HCT116 (cell line): ENCODE results near the gene PADI4. TPM values are rescaled to one million over a fixed set of nuclear protein-coding genes. Genes with fewer than 3 reads are reported as not detected.

Experiments used
- ATAC-seq: fragments of 200-7000 bp; cut with Tn5 transposase; 2 replicates; pipeline ENCODE4 v1.9.1; 2020; ENCODE audit warnings: mild to moderate bottlenecking, moderate library complexity
- BruUV-seq: library from RNA; stranded (reverse); fragments of 400-500 nt; replicated peaks from 2 replicates; lab custom pipeline; 2021; lab: Mats Ljungman, UMichigan
- CTCF ChIA-PET: fragments of 300-600 bp; sonication (Branson Sonifier 250); formaldehyde crosslinking; loops from one replicate; lab custom pipeline; 2021; ENCODE audit warnings: antibody characterized with exemption; lab: Charles Lee
- POLR2A ChIA-PET: fragments of 300-600, 350-600 bp; sonication (Branson Sonifier 250); formaldehyde crosslinking; loops from one replicate; lab custom pipeline; 2021; ENCODE audit warnings: antibody characterized with exemption; lab: Charles Lee
- RAD21 ChIA-PET, 2 experiments: fragments of 300-600 bp; sonication (Branson Sonifier 250); formaldehyde crosslinking; loops; one replicate each; lab custom pipeline; 2023; ENCODE audit warnings: low total read pairs in 2 of 2; ENCODE audit not compliant: uncharacterized antibody in 2 of 2, unreplicated experiment in 2 of 2, low non-redundant PET in 1 of 2; lab: Charles Lee
- DNase-seq: peaks from one replicate; pipeline ENCODE4 v3.0.0-alpha.2; 2010; ENCODE audit warnings: low read depth, low spot score
- H2AFZ ChIP-seq: fragments of 200-600 bp; shearing (Covaris generic), sonication (generic); 2 replicates; pipeline ENCODE4 v1.6.1; 2017; ENCODE audit warnings: low read depth, mixed run types, mixed read lengths, antibody characterized with exemption, low read length; ENCODE audit not compliant: poor library complexity, severe bottlenecking
- H3K27ac ChIP-seq: 2 replicates; pipeline ENCODE4 v1.5.1; 2012; ENCODE audit warnings: low read depth, low read length
- H3K27me3 ChIP-seq: fragments of 200-600 bp; sonication (generic); 2 replicates; pipeline ENCODE4 v1.6.1; 2016; ENCODE audit warnings: mixed run types, low read length, mixed read lengths; ENCODE audit not compliant: insufficient read depth
- H3K36me3 ChIP-seq, 2 experiments: fragments of 200-500 bp in 1 of 2; fragments of 200-600 bp in 1 of 2; sonication (Bioruptor generic) in 1 of 2; sonication (generic) in 1 of 2; 2 replicates each; pipeline versions ENCODE4 v1.5.1 to v1.6.1; 2014 to 2016; ENCODE audit warnings: low read length in 2 of 2, inconsistent platforms in 1 of 2, mixed read lengths in 1 of 2, mixed run types in 1 of 2; ENCODE audit not compliant: insufficient read depth in 2 of 2, control insufficient read depth in 1 of 2
- H3K4me1 ChIP-seq, 2 experiments: fragments of 200-600 bp in 1 of 2; sonication (generic) in 1 of 2; 2 replicates each; pipeline versions ENCODE4 v1.5.1 to v1.6.1; 2012 to 2017; ENCODE audit warnings: low read length in 2 of 2, inconsistent platforms in 1 of 2, mild to moderate bottlenecking in 1 of 2, mixed read lengths in 1 of 2, mixed run types in 1 of 2, moderate library complexity in 1 of 2; ENCODE audit not compliant: insufficient read depth in 2 of 2, control insufficient read depth in 1 of 2
- H3K4me2 ChIP-seq: fragments of 200-600 bp; sonication (generic); 2 replicates; pipeline ENCODE4 v1.6.1; 2017; ENCODE audit warnings: mixed run types, low read length, mixed read lengths
- H3K4me3 ChIP-seq, 2 experiments: fragments of 200-600 bp in 1 of 2; sonication (generic) in 1 of 2; replicated peaks in 1 of 2; 2 replicates each; pipeline ENCODE4 v1.5.1; 2011 to 2016; ENCODE audit warnings: low read length in 2 of 2, control low read depth in 1 of 2, low read depth in 1 of 2, mild to moderate bottlenecking in 1 of 2, mixed read lengths in 1 of 2, mixed run types in 1 of 2
- H3K79me2 ChIP-seq: fragments of 200-600 bp; sonication (generic); 2 replicates; pipeline ENCODE4 v1.6.1; 2017; ENCODE audit warnings: mild to moderate bottlenecking, mixed run types, low read length, moderate library complexity, mixed read lengths; ENCODE audit not compliant: insufficient read depth
- H3K9ac ChIP-seq: fragments of 200-600 bp; sonication (generic); 2 replicates; pipeline ENCODE4 v1.6.1; 2016; ENCODE audit warnings: low read length, mixed read lengths
- H3K9me2 ChIP-seq: fragments of 200-600 bp; sonication (generic), shearing (Covaris generic); 2 replicates; pipeline ENCODE4 v1.6.1; 2017; ENCODE audit warnings: mixed run types, mild to moderate bottlenecking, moderate library complexity; ENCODE audit not compliant: insufficient read depth
- H3K9me3 ChIP-seq, 2 experiments: fragments of 200-500 bp in 1 of 2; fragments of 200-600 bp in 1 of 2; sonication (Bioruptor generic) in 1 of 2; sonication (generic) in 1 of 2; 2 replicates each; pipeline ENCODE4 v1.6.1; 2014 to 2017; ENCODE audit warnings: low read length in 2 of 2, mixed read lengths in 2 of 2, inconsistent platforms in 1 of 2, low read depth in 1 of 2, mild to moderate bottlenecking in 1 of 2, mixed run types in 1 of 2, moderate library complexity in 1 of 2; ENCODE audit not compliant: control insufficient read depth in 1 of 2, insufficient read depth in 1 of 2
- H4K20me1 ChIP-seq: fragments of 200-600 bp; sonication (generic), shearing (Covaris generic); 2 replicates; pipeline ENCODE4 v1.6.1; 2017; ENCODE audit warnings: mixed run types, mild to moderate bottlenecking, moderate library complexity; ENCODE audit not compliant: insufficient read depth
- ATF3 ChIP-seq: IDR thresholded peaks from 2 replicates; pipeline ENCODE4 v1.6.1; 2012
- CBX3 ChIP-seq: IDR thresholded peaks from 2 replicates; pipeline ENCODE4 v1.6.1; 2012; ENCODE audit warnings: low read depth
- CTCF ChIP-seq, 3 experiments: fragments of 200-600 bp in 1 of 3; sonication (generic) in 1 of 3; IDR thresholded peaks in 2 of 3; conservative IDR thresholded peaks in 1 of 3; 2 replicates each; pipeline ENCODE4 v1.5.1; 2012 to 2017; ENCODE audit warnings: low read depth in 2 of 3, low read length in 2 of 3, antibody characterized with exemption in 1 of 3, borderline replicate concordance in 1 of 3, control low read depth in 1 of 3, mild to moderate bottlenecking in 1 of 3, mixed read lengths in 1 of 3, mixed run types in 1 of 3, moderate library complexity in 1 of 3; ENCODE audit not compliant: insufficient read depth in 1 of 3
- EGR1 ChIP-seq: IDR thresholded peaks from 2 replicates; pipeline ENCODE4 v1.6.1; 2012; ENCODE audit warnings: low read depth
- EZH2 ChIP-seq: fragments of 200-600 bp; sonication (generic); IDR thresholded peaks from 2 replicates; pipeline ENCODE4 v1.6.1; 2017; ENCODE audit warnings: antibody characterized with exemption, mixed run types
- EZH2phosphoT487 ChIP-seq: fragments of 200-600 bp; IDR thresholded peaks from 2 replicates; pipeline ENCODE4 v1.6.1; 2018; ENCODE audit warnings: antibody characterized with exemption, borderline replicate concordance
- FOSL1 ChIP-seq: IDR thresholded peaks from 2 replicates; pipeline ENCODE4 v1.6.1; 2012; ENCODE audit warnings: low read depth
- JUND ChIP-seq: IDR thresholded peaks from 2 replicates; pipeline ENCODE4 v1.6.1; 2012
- POLR2AphosphoS5 ChIP-seq: IDR thresholded peaks from 2 replicates; pipeline ENCODE4 v1.6.1; 2011; ENCODE audit warnings: mild to moderate bottlenecking, low read depth, low read length, moderate library complexity
- RAD21 ChIP-seq: IDR thresholded peaks from 2 replicates; pipeline ENCODE4 v1.6.1; 2012; ENCODE audit warnings: low read depth, mild to moderate bottlenecking
- REST ChIP-seq: IDR thresholded peaks from 2 replicates; pipeline ENCODE4 v1.6.1; 2012; ENCODE audit warnings: low read depth
- SIN3A ChIP-seq: IDR thresholded peaks from 2 replicates; pipeline ENCODE4 v1.6.1; 2012; ENCODE audit warnings: low read depth
- SP1 ChIP-seq: IDR thresholded peaks from 2 replicates; pipeline ENCODE4 v1.6.1; 2012; ENCODE audit warnings: low read depth
- TCF7L2 ChIP-seq: IDR thresholded peaks from 2 replicates; pipeline ENCODE4 v1.7.0; 2011; ENCODE audit warnings: borderline replicate concordance, inconsistent platforms; ENCODE audit not compliant: insufficient read depth, insufficient read length; ENCODE audit errors: extremely low read depth
- YY1 ChIP-seq: IDR thresholded peaks from 2 replicates; pipeline ENCODE4 v1.6.1; 2011; ENCODE audit warnings: low read length, low read depth, moderate library complexity, mild to moderate bottlenecking; ENCODE audit not compliant: insufficient replicate concordance; ENCODE audit errors: extremely low read depth
- ZFX ChIP-seq: fragments of 450-650 bp; IDR thresholded peaks from 2 replicates; pipeline ENCODE4 v1.6.1; 2017
- ZNF274 ChIP-seq: fragments of 200-500 bp; sonication (Bioruptor generic); IDR thresholded peaks from 2 replicates; pipeline ENCODE4 v1.6.1; 2014; ENCODE audit warnings: mild to moderate bottlenecking, low read depth, low read length, inconsistent platforms
- intact Hi-C: fragments of 100-400 bp; cut with micrococcal nuclease; formaldehyde crosslinking; loops from 2 replicates; pipeline ENCODE4 v1.10.0; 2022
- total RNA-seq: library from RNA; stranded (reverse); gene quantifications from one replicate; pipeline ENCODE4 v1.2.1, GENCODE V29; 2021; ENCODE audit not compliant: unreplicated experiment
- TF ChIP-seq, protein P1 (sequence below): IDR thresholded peaks from 2 replicates; pipeline ENCODE4 v1.6.1; 2011; ENCODE audit warnings: mild to moderate bottlenecking, low read length, moderate library complexity; ENCODE audit not compliant: insufficient replicate concordance; ENCODE audit errors: extremely low read depth
- TF ChIP-seq, protein P2 (sequence below): IDR thresholded peaks from 2 replicates; pipeline ENCODE4 v1.6.1; 2012

Gene PADI4
- total RNA-seq, 1 experiment from 2014 or later: 0.44 TPM

GRCh38 chr1:17360272-17360956 is 52.4 kb downstream of the PADI4 start:
- Histone ChIP-seq H2AFZ (no peak overlapping the region), H3K9me3 (peaks cover 0 to 5% of the 10 kb centered on the region in 2 experiments; a peak in 1 of 4 replicates), H3K4me3 (no peak overlapping the region), H3K4me1 (no peaks in the 10 kb centered on the region), H3K27me3 (no peaks in the 10 kb centered on the region), H3K36me3 (no peaks in the 10 kb centered on the region), H4K20me1 (no peaks in the 10 kb centered on the region), H3K4me2 (no peak overlapping the region), H3K79me2 (no peaks in the 10 kb centered on the region), H3K9ac (no peak overlapping the region), H3K9me2 (no peaks in the 10 kb centered on the region), H3K27ac (no peak overlapping the region)
- intact Hi-C loops: no loop called here
- CTCF ChIA-PET: no interaction called here
- no peak for TF ChIP-seq EGR1
- no peak for TF ChIP-seq YY1
- no peak for TF ChIP-seq CBX3
- no peak for TF ChIP-seq REST
- no peak for TF ChIP-seq POLR2AphosphoS5
- TF ChIP-seq ZFX: no peak
- TF ChIP-seq JUND: no peak
- no peak for TF ChIP-seq EZH2
- TF ChIP-seq, protein P1, sequence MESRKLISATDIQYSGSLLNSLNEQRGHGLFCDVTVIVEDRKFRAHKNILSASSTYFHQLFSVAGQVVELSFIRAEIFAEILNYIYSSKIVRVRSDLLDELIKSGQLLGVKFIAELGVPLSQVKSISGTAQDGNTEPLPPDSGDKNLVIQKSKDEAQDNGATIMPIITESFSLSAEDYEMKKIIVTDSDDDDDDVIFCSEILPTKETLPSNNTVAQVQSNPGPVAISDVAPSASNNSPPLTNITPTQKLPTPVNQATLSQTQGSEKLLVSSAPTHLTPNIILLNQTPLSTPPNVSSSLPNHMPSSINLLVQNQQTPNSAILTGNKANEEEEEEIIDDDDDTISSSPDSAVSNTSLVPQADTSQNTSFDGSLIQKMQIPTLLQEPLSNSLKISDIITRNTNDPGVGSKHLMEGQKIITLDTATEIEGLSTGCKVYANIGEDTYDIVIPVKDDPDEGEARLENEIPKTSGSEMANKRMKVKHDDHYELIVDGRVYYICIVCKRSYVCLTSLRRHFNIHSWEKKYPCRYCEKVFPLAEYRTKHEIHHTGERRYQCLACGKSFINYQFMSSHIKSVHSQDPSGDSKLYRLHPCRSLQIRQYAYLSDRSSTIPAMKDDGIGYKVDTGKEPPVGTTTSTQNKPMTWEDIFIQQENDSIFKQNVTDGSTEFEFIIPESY: no peak
- TF ChIP-seq SP1: no peak
- no peak for TF ChIP-seq EZH2phosphoT487
- TF ChIP-seq ATF3: no peak
- no peak for TF ChIP-seq ZNF274
- TF ChIP-seq CTCF (IDR thresholded peaks at IDR 0.05 in 2 of 3, conservative IDR thresholded peaks at IDR 0.05 in 1 of 3; ENCODE audit: borderline replicate concordance in 1 of 3, insufficient read depth in 1 of 3, low read depth in 2 of 3, low read length in 2 of 3): no peak
- no peak for TF ChIP-seq RAD21
- TF ChIP-seq FOSL1: no peak
- TF ChIP-seq SIN3A: no peak
- no peak for TF ChIP-seq TCF7L2
- TF ChIP-seq, protein P2, sequence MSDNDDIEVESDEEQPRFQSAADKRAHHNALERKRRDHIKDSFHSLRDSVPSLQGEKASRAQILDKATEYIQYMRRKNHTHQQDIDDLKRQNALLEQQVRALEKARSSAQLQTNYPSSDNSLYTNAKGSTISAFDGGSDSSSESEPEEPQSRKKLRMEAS: no peak
- RAD21 ChIA-PET: no interaction called here
- DNase-seq (no peak), ATAC-seq (peak; percentile 25; the same call in 1 of the 2 replicates)
- POLR2A ChIA-PET: no interaction called here
- BruUV-seq: no TSS peak
